RKO (cell line): ENCODE data around the gene UNC80.

Source experiments
- DNase-seq: peaks from one replicate; pipeline ENCODE4 v3.0.0-alpha.2; 2016; ENCODE audit warnings: low spot score

The UNC80 gene

DNA sequence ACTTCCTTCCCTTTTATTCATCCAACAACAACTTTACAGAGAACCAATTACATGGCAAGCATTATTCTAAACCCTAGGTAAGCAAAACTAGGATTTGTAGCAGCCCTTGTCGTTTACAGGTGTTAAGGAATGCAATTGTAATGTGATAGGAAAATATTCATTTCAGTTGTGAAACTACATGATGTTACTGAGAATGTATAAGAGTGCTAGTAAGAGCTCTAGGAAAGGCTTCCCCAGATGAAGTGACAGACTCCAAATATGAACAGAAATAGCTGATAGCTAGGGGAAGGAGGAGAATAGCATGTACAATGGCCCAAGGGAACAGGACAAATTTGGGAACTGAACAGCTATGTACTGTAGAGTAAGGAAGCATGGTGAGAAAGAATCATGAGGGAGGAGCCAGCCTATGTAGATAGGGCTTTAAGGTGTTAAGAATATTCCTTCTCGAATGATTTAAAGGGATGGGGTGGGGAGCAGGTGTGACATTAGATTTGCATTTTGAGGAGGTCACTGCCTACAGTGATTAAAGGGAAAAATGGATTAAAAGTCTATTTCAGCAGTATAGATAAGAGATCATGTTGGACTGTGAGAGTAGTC lies 262.6 kb downstream of the UNC80 start:
- DNase-seq: no peak

DNA sequence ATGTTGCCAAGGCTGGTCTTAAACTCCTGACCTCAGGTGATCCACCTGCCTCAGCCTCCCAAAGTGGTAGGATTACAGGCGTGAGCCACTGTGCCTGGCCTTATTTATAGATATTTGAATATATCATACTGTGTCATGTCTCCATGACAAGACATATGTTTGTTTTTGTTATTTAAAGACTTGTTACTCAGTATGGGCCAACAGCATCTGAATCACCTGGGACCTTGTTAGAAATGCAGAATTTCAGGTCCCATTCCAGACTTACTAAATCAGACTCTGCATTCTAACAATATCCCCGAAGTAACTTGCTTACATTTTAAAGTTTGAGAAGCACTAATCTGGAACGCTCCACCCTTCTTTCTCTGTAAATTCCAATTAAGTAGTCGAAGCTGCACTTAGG lies 264.0 kb downstream of the UNC80 start:
- DNase-seq: no peak

GRCh38 chr2:210038078-210038477 lies 266.4 kb downstream of the UNC80 start:
- no peak for DNase-seq

GRCh38 chr2:210046851-210047500 lies 275.3 kb downstream of the UNC80 start:
- DNase-seq: no peak
